Measurements from ENCODE around the gene PRSS21.

PRSS21 gene

DNA sequence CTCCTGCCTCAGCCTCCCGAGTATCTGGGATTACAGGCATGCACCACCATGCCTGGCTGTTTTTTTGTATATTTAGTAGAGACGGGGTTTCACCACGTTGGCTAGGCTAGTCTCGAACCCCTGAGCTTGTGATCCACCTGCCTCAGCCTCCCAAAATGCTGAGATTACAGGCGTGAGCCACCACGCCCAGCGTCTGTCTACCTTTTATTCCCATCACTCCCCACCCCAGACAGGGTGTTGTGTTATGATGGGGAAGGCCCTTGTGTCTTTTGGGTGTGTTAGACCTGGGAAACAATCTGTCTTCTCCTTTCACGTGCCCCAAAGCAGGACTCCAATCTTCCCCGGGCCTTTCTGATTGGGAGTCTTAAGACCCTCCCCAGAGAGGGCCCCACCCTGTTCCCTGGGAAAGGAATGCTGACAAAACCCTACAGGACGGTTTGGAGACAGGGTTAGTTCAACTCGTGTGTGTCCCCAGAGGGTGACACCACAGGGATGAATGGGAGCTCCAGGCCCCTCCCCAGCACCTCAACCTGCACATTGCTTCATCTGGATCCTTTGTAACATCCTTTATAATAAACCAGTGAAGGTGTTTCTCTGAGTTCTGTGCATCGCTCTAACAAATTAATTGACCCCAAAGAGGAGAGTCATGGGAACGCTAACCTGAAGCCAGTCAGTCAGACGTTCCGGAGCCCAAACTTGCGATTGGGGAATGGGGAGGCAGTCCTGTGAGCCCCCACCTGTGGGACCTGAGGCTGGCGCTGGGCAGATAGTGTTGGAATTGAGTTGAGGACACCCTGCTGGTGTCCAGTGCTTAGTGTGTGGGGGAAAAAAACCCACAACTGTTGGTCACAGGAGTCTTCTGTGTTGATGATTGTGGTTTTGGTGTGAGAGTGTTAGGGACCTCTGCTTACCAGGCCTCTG lies 36.8 kb upstream of the PRSS21 start:
- no peak for FAIRE-seq

DNA sequence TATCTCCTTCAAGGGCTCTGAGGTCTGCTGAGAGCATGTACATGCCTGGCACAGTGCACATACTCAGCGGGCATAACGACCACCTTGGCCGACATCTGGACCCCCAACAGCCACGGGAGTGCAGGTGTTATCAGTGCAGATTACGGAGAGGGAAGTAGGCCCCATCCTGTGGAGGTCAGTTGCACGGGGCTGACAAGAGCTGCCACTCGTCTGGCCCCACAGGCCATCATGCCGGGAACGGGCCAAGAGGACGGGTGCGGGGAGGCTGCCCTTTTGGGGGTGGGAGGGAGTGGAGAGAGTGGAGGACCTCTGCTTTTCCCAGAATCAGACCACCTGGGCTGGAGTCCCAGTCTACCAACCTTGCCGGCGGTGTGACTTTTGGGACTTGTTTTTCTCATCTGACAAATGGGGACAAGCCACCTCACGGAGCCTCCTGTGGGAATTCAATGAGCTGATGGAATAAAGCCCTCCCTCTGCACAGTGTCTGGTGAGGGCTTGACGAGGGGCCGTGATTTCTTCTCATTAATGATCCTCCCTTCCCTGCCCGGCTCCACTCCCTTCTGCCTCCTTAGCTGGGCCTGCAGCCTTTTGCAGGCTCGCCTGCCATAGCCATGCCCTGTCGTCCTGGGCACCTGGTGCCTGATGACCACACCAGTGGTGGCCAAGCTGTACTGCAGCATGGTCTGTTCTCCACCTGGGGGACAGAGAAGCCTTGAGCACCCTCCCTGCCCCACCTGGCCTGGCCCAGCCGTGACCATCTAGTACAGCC lies 34.3 kb upstream of the PRSS21 start:
- FAIRE-seq: no peak

DNA sequence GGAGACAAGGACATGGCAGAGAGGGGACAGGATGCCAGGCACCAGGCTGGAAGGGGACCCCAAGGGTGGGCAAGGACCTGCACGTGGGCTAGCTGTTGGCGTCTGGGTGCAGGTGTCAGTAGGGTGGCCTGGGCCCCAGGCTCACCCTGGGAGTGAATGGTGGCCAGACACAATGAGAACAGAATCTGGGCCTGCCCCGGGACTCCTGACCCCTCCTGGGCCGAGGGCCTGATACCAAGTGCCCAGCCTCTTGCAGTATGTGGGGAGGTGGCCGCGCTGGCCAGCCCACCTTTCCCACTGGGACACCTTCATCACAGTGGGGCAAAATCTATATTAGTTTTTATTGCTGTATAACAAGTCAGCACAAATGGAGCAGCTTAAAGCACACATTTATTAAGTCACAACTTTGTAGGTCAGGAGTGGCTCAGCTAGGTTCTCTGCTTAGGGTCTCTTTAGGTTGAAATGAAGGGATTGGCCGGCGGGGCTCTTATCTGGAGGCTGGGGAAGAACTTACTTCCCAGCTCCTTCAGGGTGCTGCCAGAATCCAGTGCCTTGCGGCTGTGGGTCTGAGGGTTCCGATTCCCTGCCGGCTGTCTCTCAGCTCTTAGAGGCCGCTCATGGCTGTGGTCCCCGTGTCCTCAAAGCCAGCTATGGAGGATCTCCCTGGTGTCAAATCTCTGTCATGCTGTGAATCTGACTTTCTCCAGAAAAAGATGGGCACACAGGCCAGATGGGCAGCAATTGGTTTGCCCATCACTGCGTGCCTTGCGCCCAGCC lies 33.3 kb upstream of the PRSS21 start:
- no peak for FAIRE-seq

GRCh38 chr16:2784358-2785100 lies 32.5 kb upstream of the PRSS21 start:
- FAIRE-seq: no peak

DNA sequence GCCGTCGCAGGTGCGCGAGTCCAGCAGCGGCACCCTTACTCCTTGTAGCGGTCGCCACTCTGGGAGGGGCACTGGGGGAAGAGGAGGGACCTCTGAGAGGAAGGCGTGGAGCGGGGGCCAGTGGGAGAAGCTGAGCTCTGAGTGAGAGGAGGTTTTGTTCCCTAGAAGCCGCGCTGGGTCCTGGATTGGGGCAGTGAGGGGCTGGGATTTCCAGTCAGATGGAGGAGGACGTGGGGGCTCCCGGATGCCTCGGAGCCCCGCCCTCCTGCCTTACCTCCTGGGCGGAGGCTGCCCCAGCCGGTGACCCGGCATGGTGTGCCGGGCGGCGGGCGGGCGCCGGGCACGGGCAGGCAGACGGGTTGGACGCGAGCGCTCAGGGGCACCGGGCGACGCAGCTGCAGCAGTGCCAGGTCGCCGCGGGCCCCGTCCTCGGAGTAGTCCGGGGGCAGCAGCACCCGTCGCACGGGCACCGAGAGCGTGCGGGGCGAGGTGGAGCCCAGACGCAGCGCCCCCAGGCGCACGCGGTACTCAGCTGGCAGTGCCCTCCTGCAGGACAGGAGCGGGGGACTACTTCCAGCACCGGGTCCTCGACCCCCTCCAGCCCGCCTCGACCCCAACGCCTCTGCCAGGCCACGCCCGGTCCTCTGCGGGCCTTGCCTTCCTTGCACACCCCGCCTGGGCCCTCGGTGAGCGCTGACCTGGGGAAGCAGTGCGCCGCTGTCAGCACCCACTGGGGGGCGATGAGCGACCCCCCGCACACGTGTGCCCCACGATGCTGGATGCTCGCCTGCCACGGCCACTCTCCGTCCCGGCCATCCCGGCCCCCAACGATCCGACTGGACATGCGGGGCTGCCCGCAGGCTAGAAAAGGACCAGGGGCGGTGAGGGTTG lies 31.7 kb upstream of the PRSS21 start:
- no peak for FAIRE-seq

- FAIRE-seq: no peak
Observed at GRCh38 chr16:2786061-2786825, 30.8 kb upstream of the PRSS21 start.

GRCh38 chr16:2786826-2787151 lies 30.2 kb upstream of the PRSS21 start:
- FAIRE-seq: no peak

- no peak for FAIRE-seq
Observed at GRCh38 chr16:2787406-2787805, 29.6 kb upstream of the PRSS21 start, which contains the start of gene PRSS33. PRSS33 (minus strand) TSS chr16:2787560; CDS start chr16:2786547, 1,013 bp downstream.

DNA sequence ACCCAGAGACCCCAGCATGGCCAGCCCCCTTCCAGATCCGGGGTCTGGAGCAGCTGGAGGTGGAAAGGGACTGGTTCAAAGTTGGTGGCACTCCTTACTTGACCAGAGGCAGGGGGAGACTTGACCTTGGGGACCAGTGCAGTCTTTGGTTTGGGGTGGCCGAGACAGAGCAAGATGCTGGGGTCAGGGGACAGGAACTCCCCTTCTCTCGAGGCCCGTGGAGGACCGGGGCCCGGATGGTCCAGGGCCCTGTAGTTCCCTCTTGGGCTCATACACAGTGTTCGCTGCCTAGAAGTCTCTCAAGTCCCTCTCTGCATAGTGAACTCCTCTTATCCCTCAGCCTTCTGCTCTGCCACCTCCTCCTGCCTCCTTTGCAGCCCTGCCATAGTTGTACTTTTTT lies 29.1 kb upstream of the PRSS21 start:
- FAIRE-seq: no peak

- FAIRE-seq: no peak
Observed at GRCh38 chr16:2790631-2791030, 26.4 kb upstream of the PRSS21 start.

DNA sequence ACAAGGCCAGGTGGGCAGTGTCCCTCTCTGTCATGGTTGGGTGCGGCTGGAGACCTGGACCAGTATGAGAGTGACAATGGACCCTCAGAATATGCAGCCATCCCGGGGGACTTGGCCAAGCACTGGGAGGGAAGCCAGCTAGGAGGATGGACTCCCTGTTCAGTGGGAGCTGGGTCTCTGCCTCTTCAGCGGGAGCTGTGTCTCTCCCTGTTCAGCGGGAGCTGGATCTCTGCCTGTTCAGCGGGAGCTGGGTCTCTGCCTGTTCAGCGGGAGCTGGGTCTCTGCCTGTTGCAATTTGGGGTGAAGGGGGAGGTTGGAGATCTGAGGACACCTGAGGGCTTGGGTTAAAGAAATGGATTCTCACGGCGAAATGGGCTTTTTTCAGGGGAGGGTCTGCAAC lies 25.9 kb upstream of the PRSS21 start:
- no peak for FAIRE-seq

DNA sequence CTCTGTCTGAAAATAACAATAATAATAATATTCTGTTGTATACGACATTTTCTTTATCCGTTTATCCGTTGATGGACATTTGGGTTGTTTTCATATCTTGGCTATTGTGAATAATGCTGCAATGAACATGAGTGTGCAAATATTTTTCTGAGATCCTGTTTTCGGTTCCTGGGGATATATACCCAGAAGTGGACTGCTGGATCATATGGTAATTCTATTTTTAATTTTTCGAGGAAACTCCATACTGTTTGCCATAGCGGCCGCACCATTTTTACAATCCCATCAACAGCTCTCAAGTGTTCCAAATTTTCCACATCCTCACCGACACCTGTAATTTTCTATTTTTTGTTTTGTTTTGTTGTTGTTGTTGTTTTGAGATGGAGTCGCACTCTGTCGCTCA lies 24.1 kb upstream of the PRSS21 start:
- FAIRE-seq: no peak

DNA sequence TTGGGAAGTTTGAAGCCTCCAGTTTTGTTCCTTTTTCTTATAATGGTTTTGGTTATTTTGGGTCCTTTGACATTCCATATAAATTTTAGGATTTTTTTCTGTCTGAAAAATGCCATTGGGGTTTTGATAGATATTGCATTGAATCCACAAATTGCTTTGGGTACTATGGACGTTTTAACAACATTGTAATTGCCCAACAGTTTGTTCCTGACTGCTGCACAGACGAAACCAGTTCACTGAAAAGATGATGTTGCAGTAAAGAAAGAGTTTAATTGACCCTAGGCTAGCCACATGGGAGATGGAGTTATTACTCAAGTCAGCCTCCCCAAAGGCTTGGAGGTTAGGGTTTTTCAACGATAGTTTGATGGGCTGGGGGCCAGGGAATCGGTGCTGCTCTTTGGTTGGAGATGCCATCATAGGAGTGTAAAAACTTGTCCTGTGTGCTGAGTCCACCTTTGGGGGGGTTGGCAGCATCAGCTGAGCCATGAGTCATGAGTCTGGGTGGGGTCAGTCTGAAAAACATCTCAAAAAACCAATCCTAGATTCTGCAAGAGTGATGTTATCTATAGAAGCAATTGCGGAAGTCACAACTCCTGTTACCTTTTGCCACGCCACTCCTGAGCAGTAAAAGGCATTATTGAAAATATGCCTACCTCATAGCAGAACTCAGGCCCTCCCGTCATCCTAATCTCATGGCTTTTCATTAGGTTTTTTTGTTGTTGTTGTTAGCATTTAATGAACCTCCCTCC lies 21.5 kb upstream of the PRSS21 start:
- no peak for FAIRE-seq

- FAIRE-seq: no peak
Observed at GRCh38 chr16:2798723-2799204, 18.3 kb upstream of the PRSS21 start.

GRCh38 chr16:2799205-2799858 lies 17.7 kb upstream of the PRSS21 start:
- FAIRE-seq: no peak

DNA sequence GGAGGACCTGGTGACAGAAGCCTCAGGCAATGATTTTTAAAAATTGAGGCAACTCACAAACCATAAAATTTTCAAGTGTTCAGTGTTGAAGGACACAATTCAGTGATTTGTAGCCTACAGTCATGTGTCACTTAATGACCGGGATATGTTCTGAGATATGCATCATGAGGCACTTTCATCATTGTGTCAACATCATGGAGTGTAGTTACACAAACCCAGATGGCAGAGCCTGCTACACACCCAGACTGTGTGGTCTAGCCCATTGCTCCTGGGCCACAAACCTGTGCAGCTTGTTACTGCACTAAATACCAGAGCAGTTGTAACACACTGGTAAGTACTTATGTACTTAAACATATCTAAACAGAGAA lies 17.2 kb upstream of the PRSS21 start:
- FAIRE-seq: no peak

DNA sequence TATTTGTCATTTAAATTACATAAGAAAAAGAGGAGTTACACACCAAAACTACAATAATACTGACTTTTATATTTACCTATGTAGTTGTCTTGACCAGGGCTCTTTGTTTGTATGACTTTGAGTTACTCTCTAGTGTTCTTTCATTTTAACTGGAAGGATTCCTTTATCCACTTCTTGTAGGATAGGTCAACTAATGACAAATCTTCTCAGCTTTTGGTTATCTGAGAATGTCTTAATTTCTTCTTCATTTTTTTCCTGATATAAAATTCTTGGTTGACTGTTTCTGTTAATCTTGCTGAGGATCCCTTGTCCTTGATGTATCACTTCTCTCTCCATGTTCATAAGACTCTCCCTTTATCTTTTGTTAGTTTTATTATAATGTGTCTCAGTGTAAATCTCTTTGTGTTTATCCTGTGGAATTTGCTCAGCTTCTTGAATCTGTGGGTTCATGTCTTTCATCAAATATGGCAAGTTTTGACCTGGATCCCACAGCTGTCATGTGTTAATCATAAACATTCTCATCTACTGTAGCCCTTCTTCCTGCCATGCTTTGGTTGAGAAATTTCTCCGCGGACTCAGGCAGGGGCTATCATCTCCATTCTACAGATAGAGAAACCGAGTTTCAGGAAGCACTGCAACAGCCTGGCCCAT lies 13.4 kb upstream of the PRSS21 start:
- no peak for FAIRE-seq

DNA sequence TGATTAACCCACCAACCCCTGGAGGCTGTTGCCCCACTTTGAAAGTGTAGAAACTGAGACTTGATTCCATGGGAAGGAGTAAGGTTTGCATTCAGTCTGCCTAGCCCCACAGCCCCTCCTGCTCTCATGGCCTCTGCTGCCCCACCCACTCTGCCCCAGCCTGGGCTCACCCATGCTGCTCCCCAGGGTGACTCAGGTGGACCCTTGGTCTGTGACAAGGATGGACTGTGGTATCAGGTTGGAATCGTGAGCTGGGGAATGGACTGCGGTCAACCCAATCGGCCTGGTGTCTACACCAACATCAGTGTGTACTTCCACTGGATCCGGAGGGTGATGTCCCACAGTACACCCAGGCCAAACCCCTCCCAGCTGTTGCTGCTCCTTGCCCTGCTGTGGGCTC lies 12.3 kb upstream of the PRSS21 start:
- FAIRE-seq: no peak

GRCh38 chr16:2806286-2806685 lies 10.8 kb upstream of the PRSS21 start:
- no peak for FAIRE-seq
